HCT116 (cell line): ENCODE results near the gene TLCD3B.

Source experiments
- CEBPB ChIP-seq: IDR thresholded peaks from 2 replicates; pipeline ENCODE4 v1.6.1; 2012; ENCODE audit warnings: low read depth
- CTCF ChIP-seq, 3 experiments: fragments of 200-600 bp in 1 of 3; sonication (generic) in 1 of 3; IDR thresholded peaks in 2 of 3; conservative IDR thresholded peaks in 1 of 3; 2 replicates each; pipeline ENCODE4 v1.5.1; 2012 to 2017; ENCODE audit warnings: low read depth in 2 of 3, low read length in 2 of 3, antibody characterized with exemption in 1 of 3, borderline replicate concordance in 1 of 3, control low read depth in 1 of 3, mild to moderate bottlenecking in 1 of 3, mixed read lengths in 1 of 3, mixed run types in 1 of 3, moderate library complexity in 1 of 3; ENCODE audit not compliant: insufficient read depth in 1 of 3
- EGR1 ChIP-seq: IDR thresholded peaks from 2 replicates; pipeline ENCODE4 v1.6.1; 2012; ENCODE audit warnings: low read depth
- EZH2 ChIP-seq: fragments of 200-600 bp; sonication (generic); IDR thresholded peaks from 2 replicates; pipeline ENCODE4 v1.6.1; 2017; ENCODE audit warnings: antibody characterized with exemption, mixed run types
- JUND ChIP-seq: IDR thresholded peaks from 2 replicates; pipeline ENCODE4 v1.6.1; 2012
- MAX ChIP-seq: IDR thresholded peaks from 2 replicates; pipeline ENCODE4 v1.6.1; 2012
- POLR2A ChIP-seq: IDR thresholded peaks from 2 replicates; pipeline ENCODE4 v1.7.0; 2011; ENCODE audit warnings: borderline replicate concordance; ENCODE audit not compliant: insufficient read depth, insufficient read length; ENCODE audit errors: extremely low read depth
- POLR2AphosphoS5 ChIP-seq: IDR thresholded peaks from 2 replicates; pipeline ENCODE4 v1.6.1; 2011; ENCODE audit warnings: mild to moderate bottlenecking, low read depth, low read length, moderate library complexity
- RAD21 ChIP-seq: IDR thresholded peaks from 2 replicates; pipeline ENCODE4 v1.6.1; 2012; ENCODE audit warnings: low read depth, mild to moderate bottlenecking
- SP1 ChIP-seq: IDR thresholded peaks from 2 replicates; pipeline ENCODE4 v1.6.1; 2012; ENCODE audit warnings: low read depth
- SRF ChIP-seq: IDR thresholded peaks from 2 replicates; pipeline ENCODE4 v1.6.1; 2012; ENCODE audit warnings: low read depth
- ZNF274 ChIP-seq: fragments of 200-500 bp; sonication (Bioruptor generic); IDR thresholded peaks from 2 replicates; pipeline ENCODE4 v1.6.1; 2014; ENCODE audit warnings: mild to moderate bottlenecking, low read depth, low read length, inconsistent platforms
- TF ChIP-seq, protein P1 (sequence below): IDR thresholded peaks from 2 replicates; pipeline ENCODE4 v1.6.1; 2011; ENCODE audit warnings: mild to moderate bottlenecking, low read length, moderate library complexity; ENCODE audit not compliant: insufficient replicate concordance; ENCODE audit errors: extremely low read depth

DNA sequence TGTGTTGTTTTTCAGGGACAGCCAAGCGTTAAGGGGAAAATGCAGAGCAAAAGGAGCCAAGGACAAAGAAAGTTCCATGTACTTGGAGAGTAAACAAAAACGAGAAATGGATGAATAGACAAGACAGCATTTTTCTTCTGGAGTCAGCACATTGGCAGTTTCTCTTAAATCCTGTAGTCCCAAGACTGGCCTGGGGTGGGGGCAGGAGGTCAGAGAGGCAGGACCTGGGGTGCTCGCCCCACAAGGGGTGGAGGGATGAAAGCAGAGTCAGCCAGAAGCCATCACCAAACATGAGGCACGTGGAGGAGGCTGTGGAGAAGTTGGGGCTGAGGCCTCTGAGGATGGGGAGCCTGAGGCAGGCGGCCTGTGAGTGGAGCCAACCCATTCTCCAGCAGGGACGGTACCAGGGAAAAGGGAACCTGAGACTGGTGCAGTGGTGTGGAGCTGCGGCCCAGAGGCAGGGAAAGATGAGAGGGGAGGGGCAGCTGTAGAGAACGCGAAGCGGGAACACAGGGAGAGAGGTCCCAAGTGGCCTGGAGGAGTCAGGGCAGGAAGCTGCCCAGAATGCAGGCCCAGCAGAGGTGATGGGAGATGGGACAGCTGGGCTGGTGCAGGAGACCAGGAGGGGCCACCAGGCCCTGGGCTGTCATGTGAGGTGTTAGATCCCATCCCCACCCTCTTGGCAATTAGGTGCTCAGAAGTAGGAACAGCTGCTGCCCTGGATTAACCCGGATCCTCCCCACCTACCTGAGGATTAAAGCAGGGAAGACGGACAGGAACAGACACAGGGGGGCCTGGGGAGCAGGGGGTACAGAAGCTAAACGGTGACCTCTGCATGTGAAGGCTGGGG, 3.3 kb downstream of the TLCD3B start:
- TF ChIP-seq EZH2, result no peak
- TF ChIP-seq CEBPB, result no peak
- TF ChIP-seq SRF, result no peak
- no peak for TF ChIP-seq CTCF (IDR thresholded peaks at IDR 0.05 in 2 of 3, conservative IDR thresholded peaks at IDR 0.05 in 1 of 3; ENCODE audit: borderline replicate concordance in 1 of 3, insufficient read depth in 1 of 3, low read depth in 2 of 3, low read length in 2 of 3)
- no peak for TF ChIP-seq JUND
- no peak for TF ChIP-seq POLR2AphosphoS5
- no peak for TF ChIP-seq POLR2A
- TF ChIP-seq ZNF274, result no peak
- TF ChIP-seq MAX, result no peak
- TF ChIP-seq SP1, result no peak
- TF ChIP-seq, protein P1, sequence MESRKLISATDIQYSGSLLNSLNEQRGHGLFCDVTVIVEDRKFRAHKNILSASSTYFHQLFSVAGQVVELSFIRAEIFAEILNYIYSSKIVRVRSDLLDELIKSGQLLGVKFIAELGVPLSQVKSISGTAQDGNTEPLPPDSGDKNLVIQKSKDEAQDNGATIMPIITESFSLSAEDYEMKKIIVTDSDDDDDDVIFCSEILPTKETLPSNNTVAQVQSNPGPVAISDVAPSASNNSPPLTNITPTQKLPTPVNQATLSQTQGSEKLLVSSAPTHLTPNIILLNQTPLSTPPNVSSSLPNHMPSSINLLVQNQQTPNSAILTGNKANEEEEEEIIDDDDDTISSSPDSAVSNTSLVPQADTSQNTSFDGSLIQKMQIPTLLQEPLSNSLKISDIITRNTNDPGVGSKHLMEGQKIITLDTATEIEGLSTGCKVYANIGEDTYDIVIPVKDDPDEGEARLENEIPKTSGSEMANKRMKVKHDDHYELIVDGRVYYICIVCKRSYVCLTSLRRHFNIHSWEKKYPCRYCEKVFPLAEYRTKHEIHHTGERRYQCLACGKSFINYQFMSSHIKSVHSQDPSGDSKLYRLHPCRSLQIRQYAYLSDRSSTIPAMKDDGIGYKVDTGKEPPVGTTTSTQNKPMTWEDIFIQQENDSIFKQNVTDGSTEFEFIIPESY, result no peak
- TF ChIP-seq RAD21, result no peak
- no peak for TF ChIP-seq EGR1
